Pancreas (tissue), 10 donors: Measurements from ENCODE around the gene PARVG. TPM values are rescaled to one million over a fixed set of nuclear protein-coding genes. Genes with fewer than 3 reads are reported as not detected.
A peak's percentile ranks its signal among the peaks of the same experiment; 100 is the strongest.

Experiments used
- ATAC-seq, 4 donors: fragments of 200-7000 bp; cut with Tn5 transposase; one replicate each; pipeline versions ENCODE4 v1.8.0 to v1.9.1; 2020; ENCODE audit warnings: mild to moderate bottlenecking in 4 of 4, moderate library complexity in 4 of 4
- DNase-seq, 6 donors: peaks; one replicate each; pipeline ENCODE4 v3.0.0-alpha.2; 2020
- FAIRE-seq: peaks from 2 replicates; lab custom pipeline; 2012; peaks lifted over from hg19 to GRCh38; lab: Jason Lieb, UNC
- H3K27ac ChIP-seq, 4 donors: fragments of 200-600 bp; sonication (generic); 1 replicate in 3 of 4; 2 replicates in 1 of 4; pipeline versions ENCODE4 v1.5.0 to v1.8.0; 2020
- H3K27me3 ChIP-seq, 4 donors: fragments of 200-600 bp; one replicate each; pipeline ENCODE4 v1.8.0; 2021
- H3K36me3 ChIP-seq, 3 donors: fragments of 200-600 bp; sonication (generic) in 1 of 3; one replicate each; pipeline versions ENCODE4 v1.5.0 to v1.8.0; 2020 to 2021
- H3K4me1 ChIP-seq, 3 donors: fragments of 200-600 bp; one replicate each; pipeline ENCODE4 v1.8.0; 2021
- H3K4me3 ChIP-seq, 4 donors: fragments of 200-600 bp; sonication (generic) in 2 of 4; one replicate each; pipeline versions ENCODE4 v1.5.0 to v1.8.0; 2020 to 2021
- H3K9me3 ChIP-seq, 4 donors: fragments of 200-600 bp; one replicate each; pipeline ENCODE4 v1.8.0; 2021
- WGBS, 2 donors: extraction: QIAGEN DNeasy Blood & Tissue Kit; methylation state at CpG; one replicate each; pipeline ENCODE4 v1.1.7; 2013; 5-methylcytosine and 5-hydroxymethylcytosine counted together
- intact Hi-C, 3 donors: fragments of 100-400 bp; cut with DNase I; formaldehyde crosslinking; loops; one replicate each; pipeline versions ENCODE4 v1.11.1 to v1.14.2; 2022
- polyA plus RNA-seq, 2 donors: library from polyadenylated mRNA; stranded (reverse); fragments of 200-250 nt; gene quantifications; one replicate each; pipeline ENCODE4 v1.2.3, GENCODE V29; 2013
- total RNA-seq, 6 donors: library from RNA; stranded (reverse); fragmentation: NEBNext Ultra II Directional in 4 of 6; extraction: Animal tissue kit (Norgen Biotek cat#: 25700) in 4 of 6; gene quantifications; one replicate each; pipeline versions ENCODE4 v1.2.1 to v1.2.4, GENCODE V29; 2021 to 2023
- TF ChIP-seq, protein P1 (sequence below), 4 donors: fragments of 200-600 bp; sonication (generic) in 3 of 4; IDR thresholded peaks; one replicate each; pipeline versions ENCODE4 v1.5.0 to v1.8.0; 2021; ENCODE audit warnings: antibody characterized with exemption in 4 of 4
- donor health status: healthy with polysubstance abuse.
- donor health status: DM: no; HTN: no; CAD: no; lungs with moderate emphysema.
- donor health status: DM: no; HTN: no; CAD: no.
- donor health status: control.
- donor health status: control.
- donor health status: Bipolar disorder and iron deficiency.
- donor health status: DM: yes; HTN: yes; CAD: no.
- donor health status: DM: no; HTN: no; CAD: no.
- donor health status: DM: no; HTN: no; CAD: no.
- donor health status: DM: yes; HTN: yes; CAD: no.

PARVG gene
- total and polyA plus RNA-seq, 8 donors = 1.1 to 17.0 (median 3.2) TPM

DNA sequence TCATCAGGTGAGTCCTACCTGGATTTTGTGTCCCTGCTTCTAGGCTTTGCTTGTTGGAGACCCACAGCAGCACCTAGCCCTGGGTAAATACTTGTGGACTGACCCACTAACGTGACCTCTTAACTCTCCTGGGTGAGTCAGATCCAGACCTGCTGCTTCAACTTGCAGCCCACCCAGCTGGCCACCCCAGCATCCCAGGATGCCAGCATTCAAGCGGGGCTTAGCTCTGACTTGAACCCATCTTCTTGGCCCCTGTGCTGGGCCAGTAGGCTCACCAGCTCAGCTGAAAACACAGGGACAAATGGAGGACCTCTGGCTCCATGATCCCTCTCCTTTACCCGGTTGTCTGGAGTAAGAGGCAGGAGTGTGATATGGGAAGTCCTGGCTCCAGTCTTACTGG lies 33.5 kb downstream of the PARVG start:
- ATAC-seq (no peak), DNase-seq (no peak), FAIRE-seq (no peak)
- Histone ChIP-seq H3K27me3 (no peaks in the 10 kb centered on the region), H3K36me3 (no peaks in the 10 kb centered on the region), H3K27ac (no peak overlapping the region), H3K4me1 (no peaks in the 10 kb centered on the region), H3K9me3 (no peaks in the 10 kb centered on the region), H3K4me3 (no peak overlapping the region)
- 73 to 79% methylated on average over 3 of the region's 3 CpGs for WGBS, 2 donors
- intact Hi-C loops = no loop called here
- TF ChIP-seq, protein P1, sequence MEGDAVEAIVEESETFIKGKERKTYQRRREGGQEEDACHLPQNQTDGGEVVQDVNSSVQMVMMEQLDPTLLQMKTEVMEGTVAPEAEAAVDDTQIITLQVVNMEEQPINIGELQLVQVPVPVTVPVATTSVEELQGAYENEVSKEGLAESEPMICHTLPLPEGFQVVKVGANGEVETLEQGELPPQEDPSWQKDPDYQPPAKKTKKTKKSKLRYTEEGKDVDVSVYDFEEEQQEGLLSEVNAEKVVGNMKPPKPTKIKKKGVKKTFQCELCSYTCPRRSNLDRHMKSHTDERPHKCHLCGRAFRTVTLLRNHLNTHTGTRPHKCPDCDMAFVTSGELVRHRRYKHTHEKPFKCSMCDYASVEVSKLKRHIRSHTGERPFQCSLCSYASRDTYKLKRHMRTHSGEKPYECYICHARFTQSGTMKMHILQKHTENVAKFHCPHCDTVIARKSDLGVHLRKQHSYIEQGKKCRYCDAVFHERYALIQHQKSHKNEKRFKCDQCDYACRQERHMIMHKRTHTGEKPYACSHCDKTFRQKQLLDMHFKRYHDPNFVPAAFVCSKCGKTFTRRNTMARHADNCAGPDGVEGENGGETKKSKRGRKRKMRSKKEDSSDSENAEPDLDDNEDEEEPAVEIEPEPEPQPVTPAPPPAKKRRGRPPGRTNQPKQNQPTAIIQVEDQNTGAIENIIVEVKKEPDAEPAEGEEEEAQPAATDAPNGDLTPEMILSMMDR (IDR thresholded peaks at IDR 0.05) = no peak

DNA sequence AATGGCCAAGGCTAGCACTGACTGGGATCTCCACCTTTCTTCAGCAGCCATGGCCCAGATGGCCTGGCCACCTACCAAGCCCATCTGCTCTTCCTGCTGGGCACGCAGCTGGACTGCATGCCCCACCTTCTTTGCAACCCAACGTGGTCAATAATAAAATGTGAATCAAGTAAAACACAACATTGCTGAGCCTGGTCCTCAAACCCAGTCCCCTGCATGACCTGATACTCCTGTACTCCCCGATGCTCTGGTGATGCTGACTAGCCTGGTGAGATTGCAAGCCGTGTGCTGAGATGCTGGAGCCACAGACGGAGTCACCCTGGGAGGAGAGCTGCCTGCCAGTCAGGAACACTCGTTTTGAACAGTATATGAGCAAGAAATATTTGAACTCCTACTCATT lies 34.0 kb downstream of the PARVG start:
- Histone ChIP-seq H3K36me3 (no peaks in the 10 kb centered on the region), H3K27ac (no peak overlapping the region), H3K4me3 (no peak overlapping the region), H3K27me3 (no peaks in the 10 kb centered on the region), H3K9me3 (no peaks in the 10 kb centered on the region), H3K4me1 (no peaks in the 10 kb centered on the region)
- FAIRE-seq (no peak), ATAC-seq (no peak), DNase-seq (no peak)
- 61 to 62% methylated on average over 6 of the region's 6 CpGs for WGBS, 2 donors
- TF ChIP-seq, protein P1 (IDR thresholded peaks at IDR 0.05) = no peak
- intact Hi-C loops = no loop called here

DNA sequence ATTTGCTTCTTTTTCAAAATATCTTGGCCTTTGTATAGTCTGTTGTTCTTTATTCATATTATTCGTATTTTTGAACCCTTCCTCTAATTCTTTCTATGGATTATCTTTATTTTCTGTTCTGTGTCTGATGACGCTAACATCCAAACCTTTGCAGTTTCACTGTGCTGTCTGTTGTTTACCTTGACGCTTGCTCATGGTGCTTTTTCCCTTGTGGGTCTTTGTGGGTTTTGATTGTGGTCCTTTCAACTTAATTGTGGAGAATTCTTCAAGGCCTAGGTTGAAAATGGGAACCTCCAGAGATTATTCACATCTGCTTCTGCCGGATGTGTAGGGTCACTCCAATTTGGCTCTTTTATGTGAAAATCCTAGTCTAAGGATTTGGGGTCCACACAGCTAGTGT lies 34.6 kb downstream of the PARVG start:
- Histone ChIP-seq H3K36me3 (no peaks in the 10 kb centered on the region), H3K9me3 (no peaks in the 10 kb centered on the region), H3K27me3 (no peaks in the 10 kb centered on the region), H3K4me3 (no peak overlapping the region), H3K4me1 (no peaks in the 10 kb centered on the region), H3K27ac (no peak overlapping the region)
- TF ChIP-seq, protein P1 (IDR thresholded peaks at IDR 0.05) = no peak
- ATAC-seq (no peak), FAIRE-seq (no peak), DNase-seq (no peak)
- intact Hi-C loops = no loop called here
- 71 to 78% methylated on average over 4 of the region's 4 CpGs for WGBS, 2 donors

DNA sequence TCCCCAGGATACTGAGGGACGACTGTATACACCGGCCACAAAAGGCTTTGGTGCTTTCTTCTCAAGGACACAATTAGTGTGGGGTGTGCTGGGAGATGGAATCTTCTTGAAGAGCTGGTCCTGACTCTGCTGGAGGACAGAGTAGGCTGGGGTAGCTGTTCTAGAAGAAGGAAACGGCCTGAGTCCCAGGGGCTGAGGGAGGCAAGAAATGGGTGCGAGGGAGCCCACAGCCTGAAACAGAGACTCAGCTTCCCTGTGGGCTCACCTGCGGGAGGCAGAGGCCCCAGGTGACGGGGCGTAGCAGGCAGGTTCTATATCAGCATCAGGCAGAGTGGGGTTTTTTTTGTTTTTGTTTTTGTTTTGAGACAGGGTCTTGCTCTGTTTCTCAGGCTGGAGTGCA lies 36.6 kb downstream of the PARVG start:
- TF ChIP-seq, protein P1 (IDR thresholded peaks at IDR 0.05) = no peak
- FAIRE-seq (no peak), ATAC-seq (no peak)

DNA sequence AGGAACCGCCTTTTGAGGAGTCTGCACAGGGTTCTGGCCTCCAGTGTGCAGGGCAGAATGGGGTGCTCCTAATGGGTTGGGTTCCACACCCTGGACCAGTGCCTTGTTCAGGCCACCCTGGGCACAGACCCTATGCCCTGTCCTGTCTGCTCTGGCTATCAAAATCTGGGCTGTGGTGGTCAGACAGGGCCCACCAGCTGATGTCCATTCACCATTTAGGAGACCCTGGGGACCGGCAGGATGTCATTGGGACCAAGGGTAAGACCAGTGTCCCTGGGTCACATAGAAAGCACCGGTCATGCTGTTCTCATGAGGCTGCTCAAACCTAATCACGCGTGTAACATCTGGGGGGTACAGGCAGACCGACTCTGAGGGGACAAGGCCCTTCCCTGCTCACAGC lies 37.3 kb downstream of the PARVG start:
- ATAC-seq = no peak
- 81 to 85% methylated on average over 6 of the region's 6 CpGs for whole genome bisulfite sequencing, 2 donors
- Histone ChIP-seq H3K4me3 (no peak overlapping the region), H3K27ac (no peak overlapping the region), H3K9me3 (no peaks in the 10 kb centered on the region), H3K27me3 (no peaks in the 10 kb centered on the region), H3K4me1 (no peaks in the 10 kb centered on the region), H3K36me3 (no peaks in the 10 kb centered on the region)
- TF ChIP-seq, protein P1 (IDR thresholded peaks at IDR 0.05) = no peak
- DNase-seq = peak in 1 of 6 donors; percentile 27
- no peak for FAIRE-seq
- intact Hi-C loops = no loop called here

More for the DNA sequence above, 36.6 kb downstream of the PARVG start:
- Histone ChIP-seq H3K4me1 (no peaks in the 10 kb centered on the region), H3K27ac (no peak overlapping the region), H3K4me3 (no peak overlapping the region), H3K9me3 (no peaks in the 10 kb centered on the region), H3K27me3 (no peaks in the 10 kb centered on the region), H3K36me3 (no peaks in the 10 kb centered on the region)
- no peak for DNase-seq
- intact Hi-C loops = no loop called here
- WGBS, 2 donors = 51 to 62% methylated on average over 7 of the region's 7 CpGs
